CD14-positive monocyte (primary cell): ENCODE measurements around the gene ZSCAN2. TPM values are rescaled to one million over a fixed set of nuclear protein-coding genes. Genes with fewer than 3 reads are reported as not detected.

Source experiments
- DNase-seq, 3 donors: peaks; one replicate each; pipeline ENCODE4 v3.0.0-alpha.2; 2011 to 2022
- H2AFZ ChIP-seq: 2 replicates; pipeline ENCODE4 v1.6.0; 2012; ENCODE audit warnings: mild to moderate bottlenecking, low read depth, low read length, inconsistent platforms; ENCODE audit not compliant: insufficient read depth, poor library complexity, severe bottlenecking
- H3K27ac ChIP-seq, 2 donors: 1 replicate in 1 of 2; 2 replicates in 1 of 2; pipeline ENCODE4 v1.5.1; 2012 to 2013; ENCODE audit warnings: low read length in 2 of 2, control low read depth in 1 of 2, inconsistent platforms in 1 of 2, low read depth in 1 of 2, mild to moderate bottlenecking in 1 of 2
- H3K27me3 ChIP-seq, 2 donors: one replicate each; pipeline versions ENCODE4 v1.6.0 to v1.6.1; 2011 to 2013; ENCODE audit warnings: low read length in 2 of 2; ENCODE audit not compliant: control insufficient read depth in 2 of 2, insufficient read depth in 2 of 2
- H3K36me3 ChIP-seq, 2 donors: replicated peaks in 1 of 2; 1 replicate in 1 of 2; 2 replicates in 1 of 2; pipeline versions ENCODE4 v1.5.1 to v1.6.1; 2012 to 2013; ENCODE audit warnings: low read length in 2 of 2, control low read depth in 1 of 2, inconsistent platforms in 1 of 2, mild to moderate bottlenecking in 1 of 2; ENCODE audit not compliant: insufficient read depth in 2 of 2, control insufficient read depth in 1 of 2
- H3K4me1 ChIP-seq, 2 donors: 1 replicate in 1 of 2; 2 replicates in 1 of 2; pipeline versions ENCODE4 v1.5.1 to v1.6.1; 2012 to 2013; ENCODE audit warnings: low read length in 2 of 2, control low read depth in 1 of 2, inconsistent platforms in 1 of 2, mild to moderate bottlenecking in 1 of 2, moderate library complexity in 1 of 2; ENCODE audit not compliant: insufficient read depth in 2 of 2, control insufficient read depth in 1 of 2
- H3K4me2 ChIP-seq: replicated peaks from 2 replicates; pipeline ENCODE3; 2012; ENCODE audit warnings: low read length, moderate library complexity, mild to moderate bottlenecking; ENCODE audit not compliant: poor library complexity, severe bottlenecking; ENCODE audit errors: extremely low read depth
- H3K4me3 ChIP-seq, 3 experiments: fragments of 200-600 bp in 1 of 3; sonication (generic) in 1 of 3; replicated peaks in 1 of 3; 1 replicate in 2 of 3; 2 replicates in 1 of 3; pipeline ENCODE4 v1.5.1; 2011 to 2013; ENCODE audit warnings: low read length in 3 of 3, mild to moderate bottlenecking in 3 of 3, control low read depth in 2 of 3, low read depth in 2 of 3, inconsistent platforms in 1 of 3, moderate library complexity in 1 of 3
- H3K79me2 ChIP-seq: 2 replicates; pipeline ENCODE4 v1.6.0; 2012; ENCODE audit warnings: mild to moderate bottlenecking, control low read depth, inconsistent platforms, low read length, moderate library complexity; ENCODE audit not compliant: insufficient read depth
- H3K9ac ChIP-seq: 2 replicates; pipeline ENCODE4 v1.6.0; 2017; ENCODE audit warnings: low read length, mild to moderate bottlenecking; ENCODE audit not compliant: insufficient read depth, poor library complexity, severe bottlenecking
- H3K9me3 ChIP-seq, 2 donors: replicated peaks in 1 of 2; 1 replicate in 1 of 2; 2 replicates in 1 of 2; pipeline versions ENCODE4 v1.5.1 to v1.6.1; 2012 to 2013; ENCODE audit warnings: low read length in 2 of 2, control low read depth in 1 of 2; ENCODE audit not compliant: control insufficient read depth in 1 of 2, insufficient read depth in 1 of 2
- H4K20me1 ChIP-seq: 2 replicates; pipeline ENCODE4 v1.6.0; 2012; ENCODE audit warnings: mild to moderate bottlenecking, low read length, control low read depth, moderate library complexity; ENCODE audit not compliant: insufficient read depth
- H3K27ac Mint-ChIP-seq, 7 donors: one replicate each; pipeline ENCODE4 v1.8.0; 2020; ENCODE audit warnings: mild to moderate bottlenecking in 7 of 7, mixed read lengths in 7 of 7, moderate library complexity in 6 of 7, inconsistent platforms in 2 of 7
- H3K27me3 Mint-ChIP-seq, 3 donors: one replicate each; pipeline ENCODE4 v1.8.0; 2021 to 2022; ENCODE audit warnings: low read depth in 3 of 3, mild to moderate bottlenecking in 3 of 3, mixed read lengths in 3 of 3, moderate library complexity in 3 of 3, inconsistent platforms in 1 of 3
- H3K36me3 Mint-ChIP-seq, 2 donors: one replicate each; pipeline ENCODE4 v1.8.0; 2020; ENCODE audit warnings: mixed read lengths in 2 of 2, inconsistent platforms in 1 of 2, mild to moderate bottlenecking in 1 of 2
- H3K4me1 Mint-ChIP-seq: one replicate; pipeline ENCODE4 v1.8.0; 2020; ENCODE audit warnings: mild to moderate bottlenecking, mixed read lengths
- H3K4me3 Mint-ChIP-seq, 2 donors: one replicate each; pipeline ENCODE4 v1.8.0; 2020; ENCODE audit warnings: mild to moderate bottlenecking in 2 of 2, mixed read lengths in 2 of 2, moderate library complexity in 1 of 2
- H3K9me3 Mint-ChIP-seq, 7 donors: one replicate each; pipeline ENCODE4 v1.8.0; 2020 to 2022; ENCODE audit warnings: mixed read lengths in 7 of 7, mild to moderate bottlenecking in 6 of 7, moderate library complexity in 6 of 7, inconsistent platforms in 2 of 7
- CTCF ChIP-seq: fragments of 200-600 bp; IDR thresholded peaks from one replicate; pipeline ENCODE4 v1.8.0; 2022; ENCODE audit warnings: antibody characterized with exemption, mild to moderate bottlenecking
- WGBS: methylation state at CpG from one replicate; pipeline ENCODE4 v1.1.5; 2013; ENCODE audit warnings: missing lambda C conversion rate; ENCODE audit not compliant: insufficient coverage; 5-methylcytosine and 5-hydroxymethylcytosine counted together
- intact Hi-C, 2 donors: fragments of 100-400 bp; cut with micrococcal nuclease; formaldehyde crosslinking; loops; one replicate each; pipeline versions ENCODE4 v1.15.0 to v1.15.1; 2023
- polyA plus RNA-seq, 3 donors: library from polyadenylated mRNA; depleted of rRNA in 1 of 3; unstranded in 2 of 3; stranded (reverse) in 1 of 3; fragments of 300-500 nt in 2 of 3; fragments of >200 nt in 1 of 3; fragmentation: Illumina TruSeq in 2 of 3; gene quantifications; 1 replicate in 2 of 3; 2 replicates in 1 of 3; pipeline ENCODE4 v1.2.3, GENCODE V29; 2012 to 2021

ZSCAN2 gene
- polyA plus RNA-seq, 3 donors, result 1.7 to 6.1 (median 3.4) TPM

GRCh38 chr15:84647726-84648125, 46.9 kb downstream of the ZSCAN2 start:
- intact Hi-C loops, result no loop called here
- peaks cover 6% of the 10 kb centered on the region for H3K79me2 ChIP-seq
- H3K27me3 ChIP-seq, result no peaks in the 10 kb centered on the region
- H2AFZ ChIP-seq, result no peak overlapping the region
- H4K20me1 ChIP-seq, result no peaks in the 10 kb centered on the region
- H3K9ac ChIP-seq, result no peak overlapping the region
- H3K36me3 ChIP-seq, result peaks cover 66 to 99% of the 10 kb centered on the region in 2 donors
- H3K4me3 Mint-ChIP-seq, result no peak overlapping the region
- TF ChIP-seq CTCF, result no peak
- H3K27ac ChIP-seq, result peak overlapping the region in 1 of 2 donors; percentile 49
- H3K36me3 Mint-ChIP-seq, result peaks cover 67 to 91% of the 10 kb centered on the region in 2 donors
- peak overlapping the region in 2 of 7 donors; percentile 10 to 19 for H3K27ac Mint-ChIP-seq
- no peaks in the 10 kb centered on the region for H3K9me3 Mint-ChIP-seq
- peaks cover 8 to 12% of the 10 kb centered on the region in 2 donors for H3K4me1 ChIP-seq
- no peaks in the 10 kb centered on the region for H3K9me3 ChIP-seq
- no peak overlapping the region for H3K4me3 ChIP-seq
- peaks cover 0 to 2% (median 0%) of the 10 kb centered on the region in 3 donors for H3K27me3 Mint-ChIP-seq
- no peak for DNase-seq
- no peak overlapping the region for H3K4me2 ChIP-seq
- H3K4me1 Mint-ChIP-seq, result peaks cover 15% of the 10 kb centered on the region

- Histone ChIP-seq H2AFZ (no peak overlapping the region), H4K20me1 (no peaks in the 10 kb centered on the region), H3K27ac (peak overlapping the region in 1 of 2 donors; percentile 49), H3K79me2 (peaks cover 15% of the 10 kb centered on the region), H3K9ac (peak overlapping the region; percentile 35), H3K4me3 (no peak overlapping the region), H3K9me3 (no peaks in the 10 kb centered on the region), H3K4me1 (peaks cover 14 to 20% of the 10 kb centered on the region in 2 donors), H3K4me2 (no peak overlapping the region), H3K36me3 (peaks cover 58 to 93% of the 10 kb centered on the region in 2 donors), H3K27me3 (no peaks in the 10 kb centered on the region)
- H3K4me3 Mint-ChIP-seq, result no peak overlapping the region
- H3K4me1 Mint-ChIP-seq, result peaks cover 22% of the 10 kb centered on the region
- 100% methylated on average over 1 of the region's 3 CpGs for WGBS
- intact Hi-C loops, result no loop called here
- no peaks in the 10 kb centered on the region for H3K9me3 Mint-ChIP-seq
- H3K36me3 Mint-ChIP-seq, result peaks cover 59 to 83% of the 10 kb centered on the region in 2 donors
- H3K27ac Mint-ChIP-seq, result peak overlapping the region in 3 of 7 donors; percentile 62 to 80 (median 69)
- H3K27me3 Mint-ChIP-seq, result peaks cover 0 to 2% (median 0%) of the 10 kb centered on the region in 3 donors
- DNase-seq, result no peak
- TF ChIP-seq CTCF, result no peak
Observed at GRCh38 chr15:84648539-84648938, 47.7 kb downstream of the ZSCAN2 start.
